ENCODE results near the gene CCDC43.

- TF ChIP-seq CTCF (conservative IDR thresholded peaks at IDR 0.05; ENCODE audit: low read depth, low read length) (no peak), EZH2 (IDR thresholded peaks at IDR 0.05; ENCODE audit: low read length, unreplicated experiment) (no peak), EZH2phosphoT487 (IDR thresholded peaks at IDR 0.05; ENCODE audit: borderline replicate concordance, low read length) (no peak)
Measured at GRCh38 chr17:44642834-44643233, 46.7 kb downstream of the CCDC43 start.

Data from PC-3 (cell line).